Upper lobe of right lung (tissue), 1 donor: ENCODE results near the gene ACTL7B. TPM values are rescaled to one million over a fixed set of nuclear protein-coding genes. Genes with fewer than 3 reads are reported as not detected.

ENCODE experiments used
- ATAC-seq: fragments of 200-7000 bp; cut with Tn5 transposase; one replicate; pipeline ENCODE4 v1.9.1; 2020; ENCODE audit warnings: mild to moderate bottlenecking, moderate library complexity
- DNase-seq: peaks from one replicate; pipeline ENCODE4 v3.0.0-alpha.2; 2020
- H3K27ac ChIP-seq: fragments of 200-600 bp; one replicate; pipeline ENCODE4 v1.8.0; 2022
- H3K27me3 ChIP-seq: fragments of 200-600 bp; one replicate; pipeline ENCODE4 v1.8.0; 2022; ENCODE audit warnings: mild to moderate bottlenecking
- H3K36me3 ChIP-seq: fragments of 200-600 bp; one replicate; pipeline ENCODE4 v1.8.0; 2022
- H3K4me1 ChIP-seq: fragments of 200-600 bp; one replicate; pipeline ENCODE4 v1.8.0; 2022
- H3K4me3 ChIP-seq: fragments of 200-600 bp; one replicate; pipeline ENCODE4 v1.8.0; 2022; ENCODE audit warnings: mild to moderate bottlenecking
- H3K9me3 ChIP-seq: fragments of 200-600 bp; one replicate; pipeline ENCODE4 v1.8.0; 2022
- CTCF ChIP-seq: fragments of 200-600 bp; IDR thresholded peaks from one replicate; pipeline ENCODE4 v1.8.0; 2022; ENCODE audit warnings: antibody characterized with exemption
- intact Hi-C: fragments of 100-400 bp; cut with DNase I; formaldehyde crosslinking; loops from one replicate; pipeline ENCODE4 v1.11.0; 2022
- total RNA-seq: library from RNA; stranded (reverse); fragmentation: NEBNext Ultra II Directional; extraction: Animal tissue kit (Norgen Biotek cat#: 25700); gene quantifications from one replicate; pipeline ENCODE4 v1.2.1, GENCODE V29; 2021
- donor health status: DM: no; HTN: yes; CAD: no; lungs with severe emphysema.

ACTL7B gene
- total RNA-seq, 1 donor from 2014 or later = not detected

- no peaks in the 10 kb centered on the region for H3K9me3 ChIP-seq
- H3K4me3 ChIP-seq = no peak overlapping the region
- no peak for TF ChIP-seq CTCF
- intact Hi-C loops = no loop called here
- no peak overlapping the region for H3K27ac ChIP-seq
- ATAC-seq = peak; percentile 88
- peak; percentile 81 for DNase-seq
- peaks cover 7% of the 10 kb centered on the region for H3K4me1 ChIP-seq
- H3K36me3 ChIP-seq = no peaks in the 10 kb centered on the region
- H3K27me3 ChIP-seq = no peaks in the 10 kb centered on the region
Observed at GRCh38 chr9:108816037-108816436, 39.7 kb downstream of the ACTL7B start.

GRCh38 chr9:108815156-108815555 is 40.6 kb downstream of the ACTL7B start:
- ATAC-seq (peak; percentile 83), DNase-seq (no peak)
- intact Hi-C loops = no loop called here
- Histone ChIP-seq H3K27me3 (no peaks in the 10 kb centered on the region), H3K36me3 (no peaks in the 10 kb centered on the region), H3K9me3 (no peaks in the 10 kb centered on the region), H3K4me1 (peaks cover 7% of the 10 kb centered on the region), H3K4me3 (no peak overlapping the region), H3K27ac (no peak overlapping the region)
- TF ChIP-seq CTCF = no peak

GRCh38 chr9:108813951-108814601 is 41.7 kb downstream of the ACTL7B start:
- TF ChIP-seq CTCF = peak; percentile 32
- Histone ChIP-seq H3K36me3 (no peaks in the 10 kb centered on the region), H3K27me3 (no peaks in the 10 kb centered on the region), H3K9me3 (no peaks in the 10 kb centered on the region), H3K4me3 (no peak overlapping the region), H3K4me1 (peaks cover 7% of the 10 kb centered on the region), H3K27ac (no peak overlapping the region)
- ATAC-seq (peak; percentile 67), DNase-seq (no peak)
- intact Hi-C loops = no loop called here

- Histone ChIP-seq H3K4me1 (peaks cover 7% of the 10 kb centered on the region), H3K27ac (no peak overlapping the region), H3K27me3 (no peaks in the 10 kb centered on the region), H3K4me3 (no peak overlapping the region), H3K36me3 (no peaks in the 10 kb centered on the region), H3K9me3 (no peaks in the 10 kb centered on the region)
- no peak for ATAC-seq
- intact Hi-C loops = no loop called here
- TF ChIP-seq CTCF = no peak
- no peak for DNase-seq
Observed at GRCh38 chr9:108812396-108813025, 43.3 kb downstream of the ACTL7B start.

- Histone ChIP-seq H3K4me1 (peaks cover 7% of the 10 kb centered on the region), H3K9me3 (no peaks in the 10 kb centered on the region), H3K36me3 (no peaks in the 10 kb centered on the region), H3K4me3 (no peak overlapping the region), H3K27me3 (no peaks in the 10 kb centered on the region), H3K27ac (no peak overlapping the region)
- DNase-seq (no peak), ATAC-seq (peak; percentile 18)
- intact Hi-C loops = no loop called here
- TF ChIP-seq CTCF = no peak
Observed at GRCh38 chr9:108811944-108812343, 43.8 kb downstream of the ACTL7B start.
